ENCODE results near the gene CACNB2. TPM values are rescaled to one million over a fixed set of nuclear protein-coding genes. Genes with fewer than 3 reads are reported as not detected.

CACNB2 gene
- polyA plus RNA-seq, 6 donors from 2014 or later, result 0.16 to 0.73 (median 0.41) TPM; not detected in 1

GRCh38 chr10:18308600-18308999 lies 168.4 kb downstream of the CACNB2 start:
- H3K27ac Mint-ChIP-seq, result no peak overlapping the region
- ATAC-seq (ENCODE audit: low read depth in 2 of 2) (no peak), DNase-seq (no peak)
- H3K9me3 Mint-ChIP-seq, result peaks cover 0 to 9% (median 0%) of the 10 kb centered on the region in 7 donors
- H3K36me3 Mint-ChIP-seq, result no peaks in the 10 kb centered on the region
- no peak overlapping the region for H3K4me3 Mint-ChIP-seq
- peaks cover 0 to 11% (median 0%) of the 10 kb centered on the region in 3 donors for H3K27me3 Mint-ChIP-seq
- no peaks in the 10 kb centered on the region for H3K4me1 Mint-ChIP-seq

- Mint-ChIP-seq H3K36me3 (no peaks in the 10 kb centered on the region), H3K4me3 (no peak overlapping the region), H3K9me3 (peaks cover 0 to 7% (median 0%) of the 10 kb centered on the region in 7 donors), H3K27me3 (peaks cover 0 to 11% (median 0%) of the 10 kb centered on the region in 3 donors), H3K27ac (no peak overlapping the region), H3K4me1 (no peaks in the 10 kb centered on the region)
- ATAC-seq (ENCODE audit: low read depth in 2 of 2), result no peak
- no peak for DNase-seq
Observed at GRCh38 chr10:18310761-18311160, 170.5 kb downstream of the CACNB2 start.

DNA sequence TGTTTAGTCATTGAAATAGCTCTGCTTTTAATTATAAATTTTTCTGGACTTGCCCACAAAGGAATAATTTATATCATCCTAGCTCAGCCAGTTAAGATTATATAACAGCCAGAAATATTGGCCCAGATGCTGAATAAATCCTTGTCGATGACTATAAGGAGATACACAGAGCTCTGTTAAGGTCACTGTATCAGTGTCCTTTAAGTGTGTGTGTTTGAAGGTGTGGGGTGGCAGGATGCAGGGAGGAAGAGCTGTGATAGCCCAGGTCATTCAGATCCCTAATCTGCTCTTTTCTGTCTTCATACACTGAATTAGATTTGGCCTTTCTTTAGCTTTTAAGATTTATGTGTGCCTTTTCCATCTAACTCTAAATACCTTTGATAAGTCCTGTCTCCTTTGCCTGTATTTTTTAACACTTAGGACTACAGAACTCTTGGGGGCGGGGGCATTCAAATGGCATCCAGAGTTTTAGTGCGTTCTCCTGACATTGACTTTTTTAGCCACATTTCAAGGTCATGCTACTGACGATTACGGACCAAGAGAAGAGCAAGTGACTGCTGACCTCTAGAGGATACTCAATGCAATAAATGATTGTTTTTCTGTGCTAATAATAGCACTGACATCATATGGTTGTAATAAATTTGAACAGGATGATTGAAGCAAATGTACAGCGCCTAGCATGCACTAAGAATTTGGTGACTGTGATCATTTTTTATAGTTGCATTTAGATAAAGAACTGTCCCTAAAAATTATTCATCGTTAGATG lies 172.3 kb downstream of the CACNB2 start:
- ATAC-seq (ENCODE audit: low read depth in 2 of 2) (peak in 1 of 2 donors; percentile 35), DNase-seq (no peak)
- H3K27ac Mint-ChIP-seq, result no peak overlapping the region
- no peak overlapping the region for H3K4me3 Mint-ChIP-seq
- H3K4me1 Mint-ChIP-seq, result no peaks in the 10 kb centered on the region
- H3K27me3 Mint-ChIP-seq, result peaks cover 0 to 5% (median 4%) of the 10 kb centered on the region in 3 donors
- no peaks in the 10 kb centered on the region for H3K36me3 Mint-ChIP-seq
- no peaks in the 10 kb centered on the region for H3K9me3 Mint-ChIP-seq

DNA sequence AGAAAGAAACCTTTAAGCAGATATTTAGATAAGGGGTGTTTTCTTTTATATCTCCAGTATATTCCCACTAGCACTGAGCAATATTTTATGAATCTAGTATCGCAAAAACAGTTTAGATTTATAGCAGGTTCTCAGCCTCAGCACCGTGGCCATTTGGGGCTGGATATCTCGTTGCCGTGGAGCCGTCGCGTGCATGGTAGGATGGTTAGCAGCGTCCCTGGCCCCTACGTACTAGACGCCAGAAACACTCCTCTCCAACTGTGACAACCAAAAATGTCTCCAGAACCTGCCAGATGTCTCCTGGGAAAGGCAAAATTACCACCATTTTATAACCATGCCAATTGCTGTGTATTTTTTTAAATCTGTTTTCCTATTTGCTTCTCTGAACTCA lies 172.9 kb downstream of the CACNB2 start:
- DNase-seq, result no peak
- H3K27ac Mint-ChIP-seq, result no peak overlapping the region
- H3K36me3 Mint-ChIP-seq, result no peaks in the 10 kb centered on the region
- H3K9me3 Mint-ChIP-seq, result no peaks in the 10 kb centered on the region
- H3K4me1 Mint-ChIP-seq, result no peaks in the 10 kb centered on the region
- ATAC-seq (ENCODE audit: low read depth in 2 of 2), result no peak
- H3K27me3 Mint-ChIP-seq, result peaks cover 0 to 5% (median 4%) of the 10 kb centered on the region in 3 donors
- no peak overlapping the region for H3K4me3 Mint-ChIP-seq

GRCh38 chr10:18313626-18314025 lies 173.4 kb downstream of the CACNB2 start:
- ATAC-seq (ENCODE audit: low read depth in 2 of 2) (no peak), DNase-seq (no peak)
- Mint-ChIP-seq H3K27me3 (peaks cover 0 to 5% (median 4%) of the 10 kb centered on the region in 3 donors), H3K4me1 (no peaks in the 10 kb centered on the region), H3K27ac (no peak overlapping the region), H3K4me3 (no peak overlapping the region), H3K9me3 (no peaks in the 10 kb centered on the region), H3K36me3 (no peaks in the 10 kb centered on the region)

DNA sequence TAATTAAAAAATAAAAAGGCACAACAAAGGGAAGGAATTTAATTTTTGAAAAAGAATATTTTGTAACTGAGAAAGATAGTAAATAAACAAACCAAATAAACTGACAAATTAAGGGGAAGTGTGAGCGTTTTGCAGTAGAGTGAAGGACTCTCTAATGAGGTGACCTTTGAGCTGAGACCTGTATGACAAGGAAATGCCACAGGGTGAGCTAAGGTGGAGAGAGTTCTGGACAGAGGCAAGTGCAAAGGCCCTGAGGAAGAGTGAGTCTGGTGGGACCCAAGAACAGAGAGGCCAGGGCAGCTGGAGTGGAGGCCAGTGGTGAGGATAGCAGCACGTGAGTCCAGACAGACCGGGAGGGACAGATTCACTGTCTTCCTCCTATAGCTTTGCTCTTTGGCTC lies 179.4 kb downstream of the CACNB2 start:
- Mint-ChIP-seq H3K27ac (no peak overlapping the region), H3K36me3 (no peaks in the 10 kb centered on the region), H3K27me3 (peaks cover 0 to 5% (median 0%) of the 10 kb centered on the region in 3 donors), H3K9me3 (peaks cover 0 to 8% (median 0%) of the 10 kb centered on the region in 7 donors), H3K4me1 (no peaks in the 10 kb centered on the region), H3K4me3 (no peak overlapping the region)
- no peak for DNase-seq
- no peak for ATAC-seq (ENCODE audit: low read depth in 2 of 2)

DNA sequence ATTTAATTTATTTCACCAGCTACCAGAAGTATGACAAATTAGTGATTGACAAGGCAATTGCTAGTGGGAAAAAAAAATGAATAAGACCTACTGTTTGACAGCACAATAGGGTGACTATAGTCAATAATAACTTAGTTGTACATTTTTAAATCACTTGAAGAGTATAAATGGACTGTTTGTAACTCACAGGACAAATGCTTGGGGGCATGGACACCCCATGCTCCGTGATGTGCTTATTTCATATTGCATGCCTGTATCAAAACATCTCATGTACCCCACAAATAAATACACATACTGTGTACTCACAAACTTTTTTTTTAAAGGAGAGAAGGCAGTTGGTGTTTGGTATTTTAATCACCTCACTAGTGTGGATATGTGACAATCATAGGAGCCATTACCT lies 181.1 kb downstream of the CACNB2 start:
- Mint-ChIP-seq H3K4me1 (no peaks in the 10 kb centered on the region), H3K9me3 (peaks cover 0 to 8% (median 0%) of the 10 kb centered on the region in 7 donors), H3K27me3 (peaks cover 0 to 5% (median 0%) of the 10 kb centered on the region in 3 donors), H3K4me3 (no peak overlapping the region), H3K27ac (no peak overlapping the region), H3K36me3 (no peaks in the 10 kb centered on the region)
- ATAC-seq (ENCODE audit: low read depth in 2 of 2) (no peak), DNase-seq (no peak)

GRCh38 chr10:18323916-18324315 lies 183.7 kb downstream of the CACNB2 start:
- Mint-ChIP-seq H3K27ac (no peak overlapping the region), H3K9me3 (peaks cover 0 to 8% (median 0%) of the 10 kb centered on the region in 7 donors), H3K36me3 (no peaks in the 10 kb centered on the region), H3K4me3 (no peak overlapping the region), H3K27me3 (no peaks in the 10 kb centered on the region), H3K4me1 (no peaks in the 10 kb centered on the region)
- DNase-seq, result no peak
- no peak for ATAC-seq (ENCODE audit: low read depth in 2 of 2)

DNA sequence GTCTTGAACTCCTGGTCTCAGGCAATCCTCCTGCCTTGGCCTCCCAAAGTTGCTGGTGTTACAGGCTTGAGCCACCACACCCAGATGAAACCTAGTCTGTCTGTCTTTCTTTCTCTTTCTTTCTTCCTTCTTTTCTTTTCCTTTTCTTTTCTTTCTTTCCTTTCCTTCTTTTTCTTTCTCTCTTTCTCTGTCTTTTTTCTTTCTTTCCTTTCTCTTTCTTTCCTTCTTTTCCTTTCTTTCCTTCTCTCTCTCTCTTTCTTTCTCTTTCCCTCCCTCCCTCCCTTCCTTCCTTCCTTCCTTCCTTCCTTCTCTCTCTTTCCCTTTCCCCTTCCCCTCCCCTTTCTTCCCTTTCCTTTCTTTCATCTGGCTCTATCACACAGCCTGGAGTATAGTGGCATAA lies 185.2 kb downstream of the CACNB2 start:
- no peak overlapping the region for H3K27ac Mint-ChIP-seq
- H3K9me3 Mint-ChIP-seq, result no peaks in the 10 kb centered on the region
- no peak for DNase-seq
- no peak overlapping the region for H3K4me3 Mint-ChIP-seq
- no peaks in the 10 kb centered on the region for H3K27me3 Mint-ChIP-seq
- H3K4me1 Mint-ChIP-seq, result no peaks in the 10 kb centered on the region
- ATAC-seq (ENCODE audit: low read depth in 2 of 2), result no peak
- no peaks in the 10 kb centered on the region for H3K36me3 Mint-ChIP-seq

GRCh38 chr10:18325889-18326531 lies 185.8 kb downstream of the CACNB2 start:
- Mint-ChIP-seq H3K4me3 (no peak overlapping the region), H3K27ac (no peak overlapping the region)

GRCh38 chr10:18328941-18329340 lies 188.7 kb downstream of the CACNB2 start:
- no peaks in the 10 kb centered on the region for H3K9me3 Mint-ChIP-seq
- ATAC-seq (ENCODE audit: low read depth in 2 of 2) (no peak), DNase-seq (no peak)
- no peaks in the 10 kb centered on the region for H3K4me1 Mint-ChIP-seq
- no peak overlapping the region for H3K4me3 Mint-ChIP-seq
- no peaks in the 10 kb centered on the region for H3K27me3 Mint-ChIP-seq
- H3K27ac Mint-ChIP-seq, result no peak overlapping the region
- no peaks in the 10 kb centered on the region for H3K36me3 Mint-ChIP-seq

More at GRCh38 chr10:18325889-18326531, 185.8 kb downstream of the CACNB2 start:
- Mint-ChIP-seq H3K36me3 (no peaks in the 10 kb centered on the region), H3K4me1 (no peaks in the 10 kb centered on the region), H3K9me3 (no peaks in the 10 kb centered on the region), H3K27me3 (no peaks in the 10 kb centered on the region)
- DNase-seq (no peak), ATAC-seq (ENCODE audit: low read depth in 2 of 2) (no peak)

DNA sequence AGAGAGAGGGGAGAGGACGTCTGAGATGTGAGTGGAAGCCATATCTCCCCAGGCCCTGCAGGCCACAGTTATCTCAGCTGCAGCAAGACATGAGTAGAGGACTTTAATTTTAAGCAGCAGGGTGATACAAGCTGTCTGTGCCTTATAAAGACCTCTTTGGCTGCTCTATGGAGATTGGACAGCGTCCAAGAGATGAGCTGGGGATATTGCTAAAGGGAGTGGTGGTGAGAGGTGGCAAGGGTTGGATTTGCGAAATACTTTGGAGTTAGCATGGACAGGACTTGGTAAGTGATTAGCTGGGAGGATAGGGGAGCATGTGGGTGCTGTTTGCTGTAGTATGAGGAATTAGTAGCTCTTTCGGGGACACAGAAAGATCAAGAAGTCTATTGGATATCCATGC lies 191.8 kb downstream of the CACNB2 start:
- no peak overlapping the region for H3K4me3 Mint-ChIP-seq
- ATAC-seq (ENCODE audit: low read depth in 2 of 2) (no peak), DNase-seq (no peak)
- no peaks in the 10 kb centered on the region for H3K36me3 Mint-ChIP-seq
- no peaks in the 10 kb centered on the region for H3K9me3 Mint-ChIP-seq
- no peak overlapping the region for H3K27ac Mint-ChIP-seq
- H3K27me3 Mint-ChIP-seq, result no peaks in the 10 kb centered on the region
- no peaks in the 10 kb centered on the region for H3K4me1 Mint-ChIP-seq

- Mint-ChIP-seq H3K4me3 (no peak overlapping the region), H3K36me3 (no peaks in the 10 kb centered on the region), H3K27ac (no peak overlapping the region), H3K27me3 (no peaks in the 10 kb centered on the region), H3K9me3 (no peaks in the 10 kb centered on the region), H3K4me1 (no peaks in the 10 kb centered on the region)
- ATAC-seq (ENCODE audit: low read depth in 2 of 2), result no peak
- DNase-seq, result no peak
Observed at GRCh38 chr10:18332484-18332883, 192.3 kb downstream of the CACNB2 start.

GRCh38 chr10:18333621-18334020 lies 193.4 kb downstream of the CACNB2 start:
- H3K4me1 Mint-ChIP-seq, result no peaks in the 10 kb centered on the region
- ATAC-seq (ENCODE audit: low read depth in 2 of 2) (no peak), DNase-seq (no peak)
- H3K36me3 Mint-ChIP-seq, result no peaks in the 10 kb centered on the region
- H3K4me3 Mint-ChIP-seq, result no peak overlapping the region
- H3K9me3 Mint-ChIP-seq, result no peaks in the 10 kb centered on the region
- H3K27ac Mint-ChIP-seq, result no peak overlapping the region
- H3K27me3 Mint-ChIP-seq, result no peaks in the 10 kb centered on the region

All from naive B cell (primary cell).